ENCODE data around the gene BBS7. TPM values are rescaled to one million over a fixed set of nuclear protein-coding genes. Genes with fewer than 3 reads are reported as not detected.

BBS7 gene
- total RNA-seq, 6 donors from 2014 or later, result 7.3 to 13.2 (median 9.9) TPM

GRCh38 chr4:121789455-121789854 is 80.8 kb downstream of the BBS7 start:
- DNase-seq (no peak), ATAC-seq (ENCODE audit: low FRiP score in 2 of 2) (no peak)
- H3K27ac ChIP-seq, result no peak overlapping the region
- peaks cover 0 to under 1% (median 0%) of the 10 kb centered on the region in 4 donors for H3K9me3 ChIP-seq
- no peaks in the 10 kb centered on the region for H3K27me3 ChIP-seq
- H3K36me3 ChIP-seq, result no peaks in the 10 kb centered on the region
- peaks cover 0 to 2% (median under 1%) of the 10 kb centered on the region in 4 donors for H3K4me1 ChIP-seq
- TF ChIP-seq POLR2A (IDR thresholded peaks at IDR 0.05) (no peak), EP300 (IDR thresholded peaks at IDR 0.05) (no peak), CTCF (IDR thresholded peaks at IDR 0.05) (no peak)
- WGBS, 2 donors, result 79 to 87% methylated on average over 1 of the region's 1 CpG
- no peak overlapping the region for H3K4me3 ChIP-seq

GRCh38 chr4:121788896-121789295 is 81.4 kb downstream of the BBS7 start:
- TF ChIP-seq POLR2A (IDR thresholded peaks at IDR 0.05), result no peak
- TF ChIP-seq POLR2AphosphoS5 (IDR thresholded peaks at IDR 0.05), result no peak
- TF ChIP-seq EP300 (IDR thresholded peaks at IDR 0.05), result no peak
- TF ChIP-seq CTCF (IDR thresholded peaks at IDR 0.05), result no peak
- Histone ChIP-seq H3K4me1 (no peaks in the 10 kb centered on the region), H3K27ac (no peak overlapping the region), H3K27me3 (no peaks in the 10 kb centered on the region), H3K4me3 (no peak overlapping the region), H3K9me3 (peaks cover 0 to 4% (median 0%) of the 10 kb centered on the region in 4 donors), H3K36me3 (no peaks in the 10 kb centered on the region)
- WGBS, 2 donors, result 74 to 82% methylated on average over 2 of the region's 2 CpGs
- no peak for ATAC-seq (ENCODE audit: low FRiP score in 2 of 2)
- no peak for DNase-seq

- no peaks in the 10 kb centered on the region for H3K4me1 ChIP-seq
- H3K36me3 ChIP-seq, result no peaks in the 10 kb centered on the region
- H3K4me3 ChIP-seq, result no peak overlapping the region
- WGBS, 2 donors, result 79% methylated on average over 2 of the region's 2 CpGs
- H3K9me3 ChIP-seq, result peaks cover 0 to 4% (median 0%) of the 10 kb centered on the region in 4 donors
- DNase-seq, result no peak
- TF ChIP-seq EP300 (IDR thresholded peaks at IDR 0.05), result no peak
- TF ChIP-seq POLR2A (IDR thresholded peaks at IDR 0.05), result no peak
- no peak for TF ChIP-seq CTCF (IDR thresholded peaks at IDR 0.05)
- TF ChIP-seq POLR2AphosphoS5 (IDR thresholded peaks at IDR 0.05), result no peak
- no peaks in the 10 kb centered on the region for H3K27me3 ChIP-seq
- no peak for ATAC-seq (ENCODE audit: low FRiP score in 2 of 2)
- H3K27ac ChIP-seq, result no peak overlapping the region
Observed at GRCh38 chr4:121786221-121786620, 84.1 kb downstream of the BBS7 start.

GRCh38 chr4:121785479-121785878 is 84.8 kb downstream of the BBS7 start:
- Histone ChIP-seq H3K36me3 (no peaks in the 10 kb centered on the region), H3K27me3 (no peaks in the 10 kb centered on the region), H3K27ac (no peak overlapping the region), H3K4me3 (no peak overlapping the region), H3K9me3 (peaks cover 0 to 4% (median 0%) of the 10 kb centered on the region in 4 donors), H3K4me1 (no peaks in the 10 kb centered on the region)
- no peak for DNase-seq
- TF ChIP-seq EP300 (IDR thresholded peaks at IDR 0.05) (no peak), POLR2A (IDR thresholded peaks at IDR 0.05) (no peak), CTCF (IDR thresholded peaks at IDR 0.05) (no peak), POLR2AphosphoS5 (IDR thresholded peaks at IDR 0.05) (no peak)
- WGBS, 2 donors, result 83 to 85% methylated on average over 4 of the region's 4 CpGs
- ATAC-seq (ENCODE audit: low FRiP score in 2 of 2), result peak in 1 of 2 donors; percentile 34

GRCh38 chr4:121784975-121785374 is 85.3 kb downstream of the BBS7 start:
- H3K36me3 ChIP-seq, result no peaks in the 10 kb centered on the region
- peak in 1 of 2 donors; percentile 55 for ATAC-seq (ENCODE audit: low FRiP score in 2 of 2)
- no peaks in the 10 kb centered on the region for H3K4me1 ChIP-seq
- WGBS, 2 donors, result 17 to 41% methylated on average over 2 of the region's 2 CpGs
- H3K27ac ChIP-seq, result no peak overlapping the region
- peaks cover 0 to 4% (median 0%) of the 10 kb centered on the region in 4 donors for H3K9me3 ChIP-seq
- no peak for DNase-seq
- no peak overlapping the region for H3K4me3 ChIP-seq
- H3K27me3 ChIP-seq, result no peaks in the 10 kb centered on the region
- TF ChIP-seq EP300 (IDR thresholded peaks at IDR 0.05) (no peak), POLR2AphosphoS5 (IDR thresholded peaks at IDR 0.05) (no peak), POLR2A (IDR thresholded peaks at IDR 0.05) (no peak), CTCF (IDR thresholded peaks at IDR 0.05) (no peak)
